HFFc6 (cell line): Measurements from ENCODE around the gene FOXP1. TPM values are rescaled to one million over a fixed set of nuclear protein-coding genes. Genes with fewer than 3 reads are reported as not detected.

ENCODE experiments used
- DNase-seq: peaks from one replicate; pipeline ENCODE4 v3.0.0-alpha.2; 2018
- H3K27ac Mint-ChIP-seq: 2 replicates; pipeline ENCODE4 v1.8.0; 2020; ENCODE audit warnings: mild to moderate bottlenecking, mixed read lengths
- H3K27me3 Mint-ChIP-seq: 2 replicates; pipeline ENCODE4 v1.8.0; 2021; ENCODE audit warnings: mild to moderate bottlenecking, moderate library complexity, mixed read lengths; ENCODE audit not compliant: insufficient read depth
- H3K36me3 Mint-ChIP-seq: 2 replicates; pipeline ENCODE4 v1.8.0; 2021; ENCODE audit warnings: low read depth, mixed read lengths
- H3K4me1 Mint-ChIP-seq: 2 replicates; pipeline ENCODE4 v1.8.0; 2020; ENCODE audit warnings: low read depth, mixed read lengths
- H3K4me3 Mint-ChIP-seq: 2 replicates; pipeline ENCODE4 v1.8.0; 2020; ENCODE audit warnings: mild to moderate bottlenecking, moderate library complexity, mixed read lengths
- H3K9me3 Mint-ChIP-seq: 2 replicates; pipeline ENCODE4 v1.8.0; 2020; ENCODE audit warnings: mild to moderate bottlenecking, mixed read lengths
- total RNA-seq, 6 experiments: library from RNA; stranded (reverse); fragmentation: NEBNext Ultra II Directional; extraction: Animal tissue kit (Norgen Biotek cat#: 25700); gene quantifications; 2 replicates in 1 of 6; 3 replicates in 5 of 6; pipeline ENCODE4 v1.2.3, GENCODE V29; 2021
- TF ChIP-seq, protein P1 (sequence below): fragments of 200-600 bp; sonication (generic); IDR thresholded peaks from 2 replicates; pipeline ENCODE4 v1.5.0; 2021; ENCODE audit warnings: antibody characterized with exemption, mild to moderate bottlenecking

Gene FOXP1
- total RNA-seq, 6 experiments from 2014 or later = 32.2 to 59.3 (median 52.0) TPM

GRCh38 chr3:71010726-71011455 lies 572.6 kb downstream of the FOXP1 start:
- peaks cover 33% of the 10 kb centered on the region for H3K4me1 Mint-ChIP-seq
- H3K9me3 Mint-ChIP-seq = peaks cover 13% of the 10 kb centered on the region
- TF ChIP-seq, protein P1, sequence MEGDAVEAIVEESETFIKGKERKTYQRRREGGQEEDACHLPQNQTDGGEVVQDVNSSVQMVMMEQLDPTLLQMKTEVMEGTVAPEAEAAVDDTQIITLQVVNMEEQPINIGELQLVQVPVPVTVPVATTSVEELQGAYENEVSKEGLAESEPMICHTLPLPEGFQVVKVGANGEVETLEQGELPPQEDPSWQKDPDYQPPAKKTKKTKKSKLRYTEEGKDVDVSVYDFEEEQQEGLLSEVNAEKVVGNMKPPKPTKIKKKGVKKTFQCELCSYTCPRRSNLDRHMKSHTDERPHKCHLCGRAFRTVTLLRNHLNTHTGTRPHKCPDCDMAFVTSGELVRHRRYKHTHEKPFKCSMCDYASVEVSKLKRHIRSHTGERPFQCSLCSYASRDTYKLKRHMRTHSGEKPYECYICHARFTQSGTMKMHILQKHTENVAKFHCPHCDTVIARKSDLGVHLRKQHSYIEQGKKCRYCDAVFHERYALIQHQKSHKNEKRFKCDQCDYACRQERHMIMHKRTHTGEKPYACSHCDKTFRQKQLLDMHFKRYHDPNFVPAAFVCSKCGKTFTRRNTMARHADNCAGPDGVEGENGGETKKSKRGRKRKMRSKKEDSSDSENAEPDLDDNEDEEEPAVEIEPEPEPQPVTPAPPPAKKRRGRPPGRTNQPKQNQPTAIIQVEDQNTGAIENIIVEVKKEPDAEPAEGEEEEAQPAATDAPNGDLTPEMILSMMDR = no peak
- H3K27me3 Mint-ChIP-seq = no peaks in the 10 kb centered on the region
- peaks cover 40% of the 10 kb centered on the region for H3K36me3 Mint-ChIP-seq
- H3K4me3 Mint-ChIP-seq = no peak overlapping the region
- no peak for DNase-seq
- H3K27ac Mint-ChIP-seq = no peak overlapping the region

DNA sequence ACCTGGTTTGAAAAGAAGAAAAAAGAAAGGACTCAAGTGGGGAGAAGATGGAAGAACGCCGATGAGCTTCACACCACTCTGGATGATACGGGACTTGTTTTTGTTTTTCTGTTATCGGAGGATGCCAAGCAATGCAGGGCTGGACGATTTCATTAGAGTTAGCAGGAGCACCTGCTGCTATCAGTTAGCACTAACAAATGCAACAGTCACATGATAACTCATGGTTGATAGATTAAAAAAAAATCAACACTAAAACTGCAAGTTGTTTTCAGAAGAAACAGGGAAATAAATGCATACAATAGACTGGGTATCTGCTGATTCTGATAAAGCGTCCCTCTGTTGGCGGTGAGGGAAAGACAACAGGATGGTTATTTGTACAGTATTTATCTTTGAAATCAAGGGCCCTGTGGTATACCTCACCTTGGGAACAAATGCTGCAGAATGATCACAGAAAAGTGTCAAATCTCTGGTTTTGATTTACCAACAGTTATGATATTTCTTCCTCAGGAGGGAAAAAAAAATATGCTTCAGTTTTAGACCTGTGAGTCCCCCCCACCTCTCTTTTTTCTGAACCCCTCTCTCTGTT lies 575.1 kb downstream of the FOXP1 start:
- H3K4me3 Mint-ChIP-seq = no peak overlapping the region
- peaks cover 3% of the 10 kb centered on the region for H3K9me3 Mint-ChIP-seq
- H3K27ac Mint-ChIP-seq = peak overlapping the region; percentile 21; the same call in 1 of the 2 replicates
- H3K27me3 Mint-ChIP-seq = no peaks in the 10 kb centered on the region
- peaks cover 40% of the 10 kb centered on the region for H3K4me1 Mint-ChIP-seq
- TF ChIP-seq, protein P1 = no peak
- DNase-seq = no peak
- peaks cover 16% of the 10 kb centered on the region for H3K36me3 Mint-ChIP-seq

- H3K27ac Mint-ChIP-seq = peak overlapping the region; percentile 21; the same call in 1 of the 2 replicates
- DNase-seq = no peak
- peaks cover 40% of the 10 kb centered on the region for H3K4me1 Mint-ChIP-seq
- no peaks in the 10 kb centered on the region for H3K27me3 Mint-ChIP-seq
- TF ChIP-seq, protein P1 = peak; percentile 74
- H3K36me3 Mint-ChIP-seq = peaks cover 11% of the 10 kb centered on the region; the same call in 1 of the 2 replicates
- no peak overlapping the region for H3K4me3 Mint-ChIP-seq
- H3K9me3 Mint-ChIP-seq = no peaks in the 10 kb centered on the region
These were observed 576.4 kb downstream of the FOXP1 start for GRCh38 chr3:71006810-71007785.

GRCh38 chr3:71005702-71006321 lies 577.7 kb downstream of the FOXP1 start:
- no peak for DNase-seq
- Mint-ChIP-seq H3K4me3 (no peak overlapping the region), H3K27me3 (no peaks in the 10 kb centered on the region; the same call in 1 of the 2 replicates), H3K4me1 (peaks cover 40% of the 10 kb centered on the region), H3K27ac (no peak overlapping the region), H3K36me3 (no peaks in the 10 kb centered on the region), H3K9me3 (no peaks in the 10 kb centered on the region)
- TF ChIP-seq, protein P1 = no peak

- no peaks in the 10 kb centered on the region for H3K9me3 Mint-ChIP-seq
- peaks cover 52% of the 10 kb centered on the region for H3K4me1 Mint-ChIP-seq
- TF ChIP-seq, protein P1 = no peak
- 0 out of 2 replicates have a peak, but pooled peaks cover under 1% of the 10 kb centered on the region for H3K36me3 Mint-ChIP-seq
- H3K4me3 Mint-ChIP-seq = no peak overlapping the region
- H3K27me3 Mint-ChIP-seq = no peaks in the 10 kb centered on the region; the same call in 1 of the 2 replicates
- no peak overlapping the region for H3K27ac Mint-ChIP-seq
- no peak for DNase-seq
These were observed 580.0 kb downstream of the FOXP1 start for GRCh38 chr3:71003511-71003910.
